H1 (cell line): ENCODE measurements around the gene NOC3L. TPM values are rescaled to one million over a fixed set of nuclear protein-coding genes. Genes with fewer than 3 reads are reported as not detected.

Experiments
- CTCF ChIA-PET: fragments of 300-600 bp; sonication (Branson Sonifier 250); formaldehyde crosslinking; loops from one replicate; lab custom pipeline; 2021; ENCODE audit not compliant: partially characterized antibody; lab: Charles Lee
- POLR2A ChIA-PET: fragments of 300-600 bp; sonication (Branson Sonifier 250); formaldehyde crosslinking; loops from one replicate; lab custom pipeline; 2021; ENCODE audit warnings: inconsistent platforms; ENCODE audit not compliant: partially characterized antibody; lab: Charles Lee
- DNase-seq, 2 experiments: peaks; one replicate each; pipeline versions ENCODE4 v3.0.0 to v3.0.0-alpha.2; 2010 to 2022; ENCODE audit warnings: low spot score in 2 of 2, low read depth in 1 of 2, mixed read lengths in 1 of 2
- FAIRE-seq: peaks from 2 replicates; lab custom pipeline; 2011; peaks lifted over from hg19 to GRCh38; lab: Jason Lieb, UNC
- H2AFZ ChIP-seq: 2 replicates; pipeline ENCODE4 v1.8.1; 2012; ENCODE audit warnings: low read length, inconsistent platforms
- H2AK5ac ChIP-seq: 2 replicates; pipeline ENCODE4 v1.6.1; 2013; ENCODE audit warnings: low read depth, low read length
- H2BK120ac ChIP-seq: replicated peaks from 2 replicates; pipeline ENCODE3; 2013; ENCODE audit warnings: low read depth, low read length, inconsistent platforms
- H2BK12ac ChIP-seq: 2 replicates; pipeline ENCODE4 v1.6.1; 2013; ENCODE audit warnings: low read depth, low read length
- H2BK15ac ChIP-seq: 2 replicates; pipeline ENCODE4 v1.6.1; 2013; ENCODE audit warnings: low read length
- H2BK20ac ChIP-seq: 2 replicates; pipeline ENCODE4 v1.6.1; 2013; ENCODE audit warnings: low read length
- H2BK5ac ChIP-seq: 2 replicates; pipeline ENCODE4 v1.6.1; 2013; ENCODE audit warnings: low read depth, low read length
- H3K14ac ChIP-seq: 2 replicates; pipeline ENCODE4 v1.6.1; 2013; ENCODE audit warnings: inconsistent platforms; ENCODE audit not compliant: insufficient read length
- H3K18ac ChIP-seq: 2 replicates; pipeline ENCODE4 v1.6.1; 2013; ENCODE audit warnings: low read length; ENCODE audit errors: extremely low read depth
- H3K23ac ChIP-seq: 2 replicates; pipeline ENCODE4 v1.6.1; 2013; ENCODE audit warnings: inconsistent platforms; ENCODE audit not compliant: insufficient read length
- H3K23me2 ChIP-seq: 2 replicates; pipeline ENCODE4 v1.6.1; 2013; ENCODE audit warnings: low read depth, low read length
- H3K27ac ChIP-seq: 2 replicates; pipeline ENCODE4 v1.6.1; 2011; ENCODE audit warnings: low read depth, low read length, inconsistent platforms
- H3K27me3 ChIP-seq, 4 experiments: replicated peaks in 1 of 4; 1 replicate in 1 of 4; 2 replicates in 3 of 4; pipeline versions ENCODE4 v1.6.1 to v1.8.1; 2011 to 2013; ENCODE audit warnings: low read length in 3 of 4, mild to moderate bottlenecking in 3 of 4, inconsistent platforms in 2 of 4, mixed read lengths in 2 of 4, moderate library complexity in 1 of 4; ENCODE audit not compliant: control insufficient read depth in 3 of 4, insufficient read depth in 3 of 4; ENCODE audit errors: extremely low read depth in 1 of 4
- H3K36me3 ChIP-seq, 4 experiments: 2 replicates each; pipeline versions ENCODE4 v1.6.1 to v1.8.1; 2011 to 2013; ENCODE audit warnings: mild to moderate bottlenecking in 4 of 4, low read length in 3 of 4, moderate library complexity in 2 of 4, control low read depth in 1 of 4, inconsistent platforms in 1 of 4; ENCODE audit not compliant: insufficient read depth in 4 of 4, control insufficient read depth in 2 of 4
- H3K4ac ChIP-seq: replicated peaks from 2 replicates; pipeline ENCODE3; 2013; ENCODE audit warnings: low read length, low read depth, mixed read lengths, inconsistent platforms; ENCODE audit not compliant: insufficient read length
- H3K4me1 ChIP-seq, 4 experiments: replicated peaks in 1 of 4; 1 replicate in 1 of 4; 2 replicates in 3 of 4; pipeline versions ENCODE4 v1.6.1 to v1.8.1; 2011 to 2013; ENCODE audit warnings: low read length in 3 of 4, inconsistent platforms in 2 of 4, mixed read lengths in 1 of 4; ENCODE audit not compliant: insufficient read depth in 4 of 4, control insufficient read depth in 3 of 4
- H3K4me2 ChIP-seq, 2 experiments: 2 replicates each; pipeline versions ENCODE4 v1.6.1 to v1.8.1; 2011 to 2013; ENCODE audit warnings: low read depth in 2 of 2, low read length in 2 of 2, control low read depth in 1 of 2, inconsistent platforms in 1 of 2, mild to moderate bottlenecking in 1 of 2; ENCODE audit not compliant: insufficient read depth in 1 of 2
- H3K4me3 ChIP-seq, 4 experiments: fragments of 200-600, 300-600 bp in 1 of 4; sonication (generic), shearing (Covaris generic), sonication (Bioruptor Twin) in 1 of 4; 2 replicates each; pipeline versions ENCODE4 v1.5.1 to v1.8.1; 2011 to 2016; ENCODE audit warnings: low read length in 4 of 4, low read depth in 3 of 4, control low read depth in 2 of 4, inconsistent platforms in 2 of 4, mild to moderate bottlenecking in 2 of 4, mixed read lengths in 1 of 4, moderate library complexity in 1 of 4; ENCODE audit not compliant: insufficient read depth in 2 of 4; ENCODE audit errors: extremely low read depth in 1 of 4
- H3K56ac ChIP-seq: replicated peaks from 2 replicates; pipeline ENCODE3; 2013; ENCODE audit warnings: low read depth, mild to moderate bottlenecking, mixed read lengths, low read length, inconsistent platforms; ENCODE audit not compliant: insufficient read length
- H3K79me1 ChIP-seq: 2 replicates; pipeline ENCODE4 v1.6.1; 2013; ENCODE audit warnings: low read depth, low read length, control low read depth
- H3K79me2 ChIP-seq, 2 experiments: 2 replicates each; pipeline versions ENCODE4 v1.6.1 to v1.8.1; 2012 to 2013; ENCODE audit warnings: low read length in 2 of 2, mild to moderate bottlenecking in 2 of 2, inconsistent platforms in 1 of 2; ENCODE audit not compliant: insufficient read depth in 2 of 2, control insufficient read depth in 1 of 2
- H3K9ac ChIP-seq, 4 experiments: replicated peaks in 1 of 4; 1 replicate in 1 of 4; 2 replicates in 3 of 4; pipeline versions ENCODE4 v1.6.1 to v1.8.1; 2011 to 2013; ENCODE audit warnings: low read depth in 3 of 4, low read length in 3 of 4, control low read depth in 2 of 4, mild to moderate bottlenecking in 2 of 4, moderate library complexity in 2 of 4, inconsistent platforms in 1 of 4; ENCODE audit errors: extremely low read depth in 1 of 4
- H3K9me3 ChIP-seq, 2 experiments: 2 replicates each; pipeline versions ENCODE4 v1.6.1 to v1.8.1; 2012 to 2013; ENCODE audit warnings: mild to moderate bottlenecking in 2 of 2, moderate library complexity in 2 of 2, control low read depth in 1 of 2, inconsistent platforms in 1 of 2, low read depth in 1 of 2, low read length in 1 of 2, mixed read lengths in 1 of 2; ENCODE audit not compliant: insufficient read depth in 2 of 2
- H4K20me1 ChIP-seq, 2 experiments: replicated peaks in 1 of 2; 2 replicates each; pipeline versions ENCODE3 to v1.8.1; 2011 to 2013; ENCODE audit warnings: inconsistent platforms in 2 of 2, low read length in 2 of 2, mild to moderate bottlenecking in 1 of 2; ENCODE audit not compliant: insufficient read depth in 2 of 2, control insufficient read depth in 1 of 2
- H4K5ac ChIP-seq: 2 replicates; pipeline ENCODE4 v1.6.1; 2013; ENCODE audit warnings: low read length, low read depth, mixed read lengths, inconsistent platforms; ENCODE audit not compliant: insufficient read length
- H4K8ac ChIP-seq: 2 replicates; pipeline ENCODE4 v1.8.0; 2013; ENCODE audit warnings: mild to moderate bottlenecking, moderate library complexity, low read length, inconsistent platforms; ENCODE audit not compliant: insufficient read depth; ENCODE audit errors: extremely low read depth
- H4K91ac ChIP-seq: replicated peaks from 2 replicates; pipeline ENCODE3; 2013; ENCODE audit warnings: low read length, mixed read lengths, inconsistent platforms; ENCODE audit not compliant: insufficient read length
- ASH2L ChIP-seq: fragments of 200-600, 300-600 bp; sonication (generic); IDR thresholded peaks from one replicate; pipeline ENCODE4 v1.7.1; 2017; ENCODE audit warnings: low read length
- CHD2 ChIP-seq: IDR thresholded peaks from 2 replicates; pipeline ENCODE4 v1.6.1; 2012; ENCODE audit warnings: low read length, improper control_type of control experiment
- MAFK ChIP-seq: IDR thresholded peaks from 2 replicates; pipeline ENCODE4 v1.6.1; 2012; ENCODE audit warnings: low read depth, mild to moderate bottlenecking, improper control_type of control experiment, low read length
- SAP30 ChIP-seq: fragments of 300-600 bp; sonication (generic); IDR thresholded peaks from 2 replicates; pipeline ENCODE4 v1.7.1; 2012; ENCODE audit warnings: low read length, moderate library complexity, mild to moderate bottlenecking, inconsistent platforms; ENCODE audit not compliant: insufficient read depth, insufficient replicate concordance
- WGBS, 2 experiments: shearing (Covaris generic) in 1 of 2; methylation state at CpG; one replicate each; pipeline versions ENCODE4 v1.1.6 to v1.1.7; 2013 to 2015; ENCODE audit warnings: low lambda C conversion rate in 2 of 2, mixed read lengths in 2 of 2, inconsistent platforms in 1 of 2, low coverage in 1 of 2, missing lambda C conversion rate in 1 of 2; ENCODE audit not compliant: insufficient replicate concordance in 2 of 2, insufficient coverage in 1 of 2, insufficient read length in 1 of 2; ENCODE audit errors: extremely low coverage in 1 of 2, missing lambda C conversion rate in 1 of 2; 5-methylcytosine and 5-hydroxymethylcytosine counted together
- polyA plus RNA-seq, 7 experiments: library from polyadenylated mRNA; depleted of rRNA in 3 of 7; stranded (reverse) in 5 of 7; unstranded in 2 of 7; fragments of >200 nt in 5 of 7; fragments of 200-250 nt in 2 of 7; gene quantifications; 1 replicate in 5 of 7; 2 replicates in 1 of 7; 4 replicates in 1 of 7; pipeline versions ENCODE4 v1.2.1 to v1.2.3, GENCODE V29; 2011 to 2013; ENCODE audit warnings: missing spikeins in 2 of 7, mixed read lengths in 2 of 7
- total RNA-seq: library from RNA; stranded (reverse); fragmentation: NEBNext Ultra II Directional; extraction: Animal tissue kit (Norgen Biotek cat#: 25700); gene quantifications from 2 replicates; pipeline ENCODE4 v1.2.1, GENCODE V29; 2021

Gene NOC3L
- total and polyA plus RNA-seq, 2 of the 8 experiments (the other 6 are each of a cell fraction or from before 2014, with no cell fraction given): 7.1 to 39.1 TPM

DNA sequence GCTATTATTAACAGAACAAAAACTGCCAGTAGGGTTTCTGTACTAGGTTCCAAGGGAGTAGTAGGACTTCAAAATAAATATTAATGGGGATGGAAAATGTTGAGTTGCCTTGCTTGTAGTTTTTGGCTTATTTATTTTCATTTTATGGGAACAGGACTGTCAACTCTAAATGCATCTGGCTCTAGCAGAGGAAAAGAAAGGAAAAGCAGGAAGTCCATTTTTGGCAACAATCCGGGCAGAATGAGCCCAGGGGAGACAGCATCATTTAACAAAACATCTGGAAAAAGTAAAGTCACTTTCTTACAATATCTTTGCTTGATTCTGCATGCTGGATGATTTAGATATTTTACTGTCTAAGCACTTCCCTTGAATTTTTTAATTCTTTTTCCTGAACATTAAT is 69.4 kb downstream of the NOC3L start:
- no peak for FAIRE-seq
- Histone ChIP-seq H3K18ac (no peak overlapping the region), H2AK5ac (no peak overlapping the region), H3K27ac (no peak overlapping the region), H3K79me1 (no peaks in the 10 kb centered on the region), H3K9me3 (no peaks in the 10 kb centered on the region), H3K27me3 (no peaks in the 10 kb centered on the region), H2AFZ (no peak overlapping the region), H4K5ac (no peak overlapping the region), H2BK20ac (no peak overlapping the region), H3K4me3 (no peak overlapping the region), H2BK12ac (no peak overlapping the region), H4K20me1 (no peaks in the 10 kb centered on the region), H3K79me2 (no peaks in the 10 kb centered on the region)
- no peak for TF ChIP-seq SAP30
- no peak for TF ChIP-seq CHD2
- no peak for TF ChIP-seq MAFK
- TF ChIP-seq ASH2L: no peak
- TF ChIP-seq, all 59 proteins: peak for 0
- H2BK120ac ChIP-seq: no peak overlapping the region
- H3K4me1 ChIP-seq: peaks cover 0 to 7% (median 4%) of the 10 kb centered on the region in 4 experiments; a peak in 4 of 7 replicates
- POLR2A ChIA-PET: no interaction called here
- CTCF ChIA-PET: interaction anchor here (1.3 kb wide), 1 partner anchor 27 kb away, joined by 5 read pairs; no protein-coding TSS in a partner anchor
- no peak overlapping the region for H3K23ac ChIP-seq
- H3K14ac ChIP-seq: no peak overlapping the region
- no peak overlapping the region for H4K91ac ChIP-seq
- no peak overlapping the region for H3K4me2 ChIP-seq
- no peak overlapping the region for H4K8ac ChIP-seq
- no peak for DNase-seq
- H2BK5ac ChIP-seq: no peak overlapping the region
- H3K23me2 ChIP-seq: no peaks in the 10 kb centered on the region
- H3K56ac ChIP-seq: no peak overlapping the region
- H3K9ac ChIP-seq: no peak overlapping the region
- no peak overlapping the region for H3K4ac ChIP-seq
- WGBS, 2 experiments: 93% methylated on average over 1 of the region's 1 CpG; no CpG with 5 or more reads in 1 of the 2 experiments
- no peaks in the 10 kb centered on the region for H3K36me3 ChIP-seq
- H2BK15ac ChIP-seq: no peak overlapping the region
